Activated CD8-positive, alpha-beta memory T cell treated with anti-CD3 and anti-CD28 coated beads for 1 hour (primary cell): ENCODE measurements around the gene TTC34.
"Not testable (repeated sequence)": the region's sequence is repeated elsewhere in the genome, so short reads cannot be mapped to it uniquely, and the experiment has no call there.

ENCODE experiments used
- DNase-seq, 2 donors: peaks; one replicate each; pipeline ENCODE4 v3.0.0-alpha.2; 2020; ENCODE audit warnings: low read depth in 1 of 2; ENCODE audit errors: extremely low read depth in 1 of 2

The TTC34 gene

GRCh38 chr1:2685671-2686070 is 115.8 kb downstream of the TTC34 start:
- not testable (repeated sequence) for DNase-seq

GRCh38 chr1:2684878-2685277 is 116.6 kb downstream of the TTC34 start:
- DNase-seq = not testable (repeated sequence)

GRCh38 chr1:2684000-2684399 is 117.5 kb downstream of the TTC34 start:
- not testable (repeated sequence) for DNase-seq

- not testable (repeated sequence) for DNase-seq
These were observed 118.2 kb downstream of the TTC34 start for GRCh38 chr1:2683321-2683741.

- not testable (repeated sequence) for DNase-seq
These were observed 118.6 kb downstream of the TTC34 start for GRCh38 chr1:2682879-2683278.

- DNase-seq = not testable (repeated sequence)
These were observed 124.8 kb downstream of the TTC34 start for GRCh38 chr1:2676726-2677125.

- not testable (repeated sequence) for DNase-seq
These were observed 129.8 kb downstream of the TTC34 start for GRCh38 chr1:2671656-2672055.

- DNase-seq = not testable (repeated sequence)
These were observed 141.7 kb downstream of the TTC34 start for GRCh38 chr1:2659806-2660205.

GRCh38 chr1:2657909-2658308 is 143.6 kb downstream of the TTC34 start:
- not testable (repeated sequence) for DNase-seq

GRCh38 chr1:2657124-2657523 is 144.4 kb downstream of the TTC34 start:
- DNase-seq = not testable (repeated sequence)

- DNase-seq = not testable (repeated sequence)
These were observed 145.7 kb downstream of the TTC34 start for GRCh38 chr1:2655598-2656434.

GRCh38 chr1:2654443-2654948 is 147.0 kb downstream of the TTC34 start:
- not testable (repeated sequence) for DNase-seq

- not testable (repeated sequence) for DNase-seq
These were observed 147.6 kb downstream of the TTC34 start for GRCh38 chr1:2653741-2654442.

GRCh38 chr1:2652926-2653571 is 148.4 kb downstream of the TTC34 start:
- DNase-seq = not testable (repeated sequence)

- not testable (repeated sequence) for DNase-seq
These were observed 149.2 kb downstream of the TTC34 start for GRCh38 chr1:2652152-2652925.

- DNase-seq = no peak
These were observed 150.4 kb downstream of the TTC34 start for GRCh38 chr1:2650967-2651645.

GRCh38 chr1:2646837-2647236 is 154.7 kb downstream of the TTC34 start:
- DNase-seq = no peak

GRCh38 chr1:2645776-2646175 is 155.7 kb downstream of the TTC34 start:
- no peak for DNase-seq

GRCh38 chr1:2645143-2645542 is 156.3 kb downstream of the TTC34 start:
- no peak for DNase-seq

- DNase-seq = no peak
These were observed 156.8 kb downstream of the TTC34 start for GRCh38 chr1:2644591-2645101.
